Hepatocyte (in vitro differentiated cells): Measurements from ENCODE around the gene TPGS1. TPM values are rescaled to one million over a fixed set of nuclear protein-coding genes. Genes with fewer than 3 reads are reported as not detected.

Experiments
- DNase-seq: peaks from one replicate; pipeline ENCODE4 v3.0.0-alpha.2; 2016; ENCODE audit warnings: low spot score
- H2AFZ ChIP-seq: fragments of 200-600 bp; sonication (generic); 2 replicates; pipeline ENCODE4 v1.6.0; 2016; ENCODE audit warnings: antibody characterized with exemption, mild to moderate bottlenecking
- H3K27ac ChIP-seq: fragments of 200-600 bp; sonication (generic); 2 replicates; pipeline ENCODE4 v1.5.1; 2016; ENCODE audit warnings: mild to moderate bottlenecking
- H3K27me3 ChIP-seq: fragments of 200-600 bp; sonication (generic); 2 replicates; pipeline ENCODE4 v1.6.1; 2016
- H3K36me3 ChIP-seq: fragments of 200-600 bp; sonication (generic); replicated peaks from 2 replicates; pipeline ENCODE4 v1.5.1; 2016; ENCODE audit warnings: low read depth; ENCODE audit not compliant: insufficient read depth
- H3K4me1 ChIP-seq: fragments of 200-600 bp; sonication (generic); 2 replicates; pipeline ENCODE4 v1.5.1; 2016; ENCODE audit warnings: mild to moderate bottlenecking, moderate library complexity; ENCODE audit not compliant: insufficient read depth
- H3K4me2 ChIP-seq: fragments of 200-600 bp; sonication (generic); 2 replicates; pipeline ENCODE4 v1.6.0; 2016
- H3K4me3 ChIP-seq: fragments of 200-600 bp; sonication (generic); 2 replicates; pipeline ENCODE4 v1.5.1; 2016; ENCODE audit warnings: mild to moderate bottlenecking
- H3K79me2 ChIP-seq: fragments of 200-600 bp; sonication (generic); 2 replicates; pipeline ENCODE4 v1.6.0; 2017; ENCODE audit warnings: mild to moderate bottlenecking
- H3K9me2 ChIP-seq: fragments of 200-600 bp; sonication (generic); replicated peaks from 2 replicates; pipeline ENCODE4 v1.6.0; 2017; ENCODE audit warnings: mild to moderate bottlenecking; ENCODE audit not compliant: insufficient read depth
- H3K9me3 ChIP-seq: fragments of 200-600 bp; sonication (generic); 2 replicates; pipeline ENCODE4 v1.5.1; 2016; ENCODE audit warnings: low read depth, mild to moderate bottlenecking
- H4K20me1 ChIP-seq: fragments of 200-600 bp; sonication (generic); 2 replicates; pipeline ENCODE4 v1.6.0; 2016; ENCODE audit warnings: mild to moderate bottlenecking; ENCODE audit not compliant: insufficient read depth, poor library complexity, severe bottlenecking
- EZH2 ChIP-seq: fragments of 200-600 bp; sonication (generic); IDR thresholded peaks from 2 replicates; pipeline ENCODE4 v1.6.1; 2016; ENCODE audit warnings: antibody characterized with exemption, mild to moderate bottlenecking, borderline replicate concordance
- EZH2phosphoT487 ChIP-seq: fragments of 200-600 bp; sonication (generic); IDR thresholded peaks from one replicate; pipeline ENCODE4 v1.6.1; 2018; ENCODE audit warnings: antibody characterized with exemption, mild to moderate bottlenecking, low read depth, moderate library complexity; ENCODE audit not compliant: unreplicated experiment, severe bottlenecking
- WGBS: methylation state at CpG from one replicate; pipeline ENCODE4 v1.1.6; 2016; ENCODE audit warnings: low lambda C conversion rate; ENCODE audit errors: missing lambda C conversion rate; 5-methylcytosine and 5-hydroxymethylcytosine counted together
- polyA plus RNA-seq: library from polyadenylated mRNA; unstranded; fragments of >200 nt; fragmentation: Nextera tagmentation; extraction: Ambion mirVana; gene quantifications from 2 replicates; pipeline ENCODE4 v1.2.1, GENCODE V29; 2016
- total RNA-seq: library from RNA; depleted of rRNA; stranded (reverse); fragments of >200 nt; gene quantifications from 2 replicates; pipeline ENCODE4 v1.2.3, GENCODE V29; 2014
- TF ChIP-seq, protein P1 (sequence below): fragments of 200-600 bp; sonication (generic); IDR thresholded peaks from 2 replicates; pipeline ENCODE4 v1.5.1; 2016; ENCODE audit warnings: antibody characterized with exemption, mild to moderate bottlenecking; ENCODE audit not compliant: poor library complexity

The TPGS1 gene
- total and polyA plus RNA-seq, 2 experiments from 2014 or later: 44.9 to 61.0 TPM

DNA sequence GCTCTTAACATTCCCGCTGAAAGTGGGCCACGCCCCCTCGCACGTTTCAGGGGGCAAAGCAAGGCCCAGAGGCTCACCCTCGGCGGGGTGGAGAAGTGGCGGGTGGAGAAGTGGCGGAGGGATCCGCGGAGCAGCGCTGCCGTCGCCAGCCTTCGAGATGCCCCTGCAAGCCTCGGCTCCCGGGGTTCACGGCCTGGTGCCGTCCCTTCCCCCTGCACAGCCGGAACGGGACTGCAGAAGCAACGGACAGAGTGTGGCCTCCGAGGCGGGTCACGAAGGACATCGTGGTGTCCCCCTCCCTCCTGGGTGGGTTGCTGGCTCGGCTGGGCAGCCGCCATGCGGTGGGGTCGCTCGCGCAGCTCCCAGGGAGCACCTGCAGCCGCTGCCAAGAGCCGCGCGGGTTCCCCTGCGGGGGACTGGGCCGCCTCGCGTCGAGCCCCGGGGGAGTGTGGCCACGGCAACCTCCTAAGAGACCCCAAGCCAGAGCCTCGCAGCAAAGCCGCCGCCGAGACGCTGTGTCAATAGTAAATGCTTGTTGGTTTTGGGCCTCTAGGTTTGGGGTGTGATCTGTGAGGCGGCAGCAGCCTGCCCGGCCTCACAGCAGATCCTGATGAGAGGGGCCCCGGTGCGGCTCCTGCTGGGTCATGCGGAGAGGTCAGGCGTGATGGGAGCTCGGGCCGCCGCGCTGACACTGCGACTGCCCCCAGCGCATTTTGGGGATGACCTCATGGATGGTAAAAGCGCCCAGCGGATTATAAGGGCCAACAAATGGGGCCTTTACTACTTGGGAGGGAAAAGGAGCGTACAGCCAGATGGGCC lies 5.5 kb downstream of the TPGS1 start:
- no peaks in the 10 kb centered on the region for H4K20me1 ChIP-seq
- TF ChIP-seq EZH2 (no peak), EZH2phosphoT487 (no peak)
- TF ChIP-seq, protein P1, sequence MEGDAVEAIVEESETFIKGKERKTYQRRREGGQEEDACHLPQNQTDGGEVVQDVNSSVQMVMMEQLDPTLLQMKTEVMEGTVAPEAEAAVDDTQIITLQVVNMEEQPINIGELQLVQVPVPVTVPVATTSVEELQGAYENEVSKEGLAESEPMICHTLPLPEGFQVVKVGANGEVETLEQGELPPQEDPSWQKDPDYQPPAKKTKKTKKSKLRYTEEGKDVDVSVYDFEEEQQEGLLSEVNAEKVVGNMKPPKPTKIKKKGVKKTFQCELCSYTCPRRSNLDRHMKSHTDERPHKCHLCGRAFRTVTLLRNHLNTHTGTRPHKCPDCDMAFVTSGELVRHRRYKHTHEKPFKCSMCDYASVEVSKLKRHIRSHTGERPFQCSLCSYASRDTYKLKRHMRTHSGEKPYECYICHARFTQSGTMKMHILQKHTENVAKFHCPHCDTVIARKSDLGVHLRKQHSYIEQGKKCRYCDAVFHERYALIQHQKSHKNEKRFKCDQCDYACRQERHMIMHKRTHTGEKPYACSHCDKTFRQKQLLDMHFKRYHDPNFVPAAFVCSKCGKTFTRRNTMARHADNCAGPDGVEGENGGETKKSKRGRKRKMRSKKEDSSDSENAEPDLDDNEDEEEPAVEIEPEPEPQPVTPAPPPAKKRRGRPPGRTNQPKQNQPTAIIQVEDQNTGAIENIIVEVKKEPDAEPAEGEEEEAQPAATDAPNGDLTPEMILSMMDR: no peak
- H3K79me2 ChIP-seq: peaks cover 33% of the 10 kb centered on the region
- WGBS: 83% methylated on average over 56 of the region's 62 CpGs
- H3K9me2 ChIP-seq: no peaks in the 10 kb centered on the region
- no peak overlapping the region for H3K4me2 ChIP-seq
- H3K4me1 ChIP-seq: peaks cover 38% of the 10 kb centered on the region
- H3K27me3 ChIP-seq: no peaks in the 10 kb centered on the region
- DNase-seq: no peak
- H3K9me3 ChIP-seq: no peaks in the 10 kb centered on the region
- peak overlapping the region; percentile 94 for H3K27ac ChIP-seq
- no peak overlapping the region for H2AFZ ChIP-seq
- H3K36me3 ChIP-seq: no peaks in the 10 kb centered on the region
- no peak overlapping the region for H3K4me3 ChIP-seq

DNA sequence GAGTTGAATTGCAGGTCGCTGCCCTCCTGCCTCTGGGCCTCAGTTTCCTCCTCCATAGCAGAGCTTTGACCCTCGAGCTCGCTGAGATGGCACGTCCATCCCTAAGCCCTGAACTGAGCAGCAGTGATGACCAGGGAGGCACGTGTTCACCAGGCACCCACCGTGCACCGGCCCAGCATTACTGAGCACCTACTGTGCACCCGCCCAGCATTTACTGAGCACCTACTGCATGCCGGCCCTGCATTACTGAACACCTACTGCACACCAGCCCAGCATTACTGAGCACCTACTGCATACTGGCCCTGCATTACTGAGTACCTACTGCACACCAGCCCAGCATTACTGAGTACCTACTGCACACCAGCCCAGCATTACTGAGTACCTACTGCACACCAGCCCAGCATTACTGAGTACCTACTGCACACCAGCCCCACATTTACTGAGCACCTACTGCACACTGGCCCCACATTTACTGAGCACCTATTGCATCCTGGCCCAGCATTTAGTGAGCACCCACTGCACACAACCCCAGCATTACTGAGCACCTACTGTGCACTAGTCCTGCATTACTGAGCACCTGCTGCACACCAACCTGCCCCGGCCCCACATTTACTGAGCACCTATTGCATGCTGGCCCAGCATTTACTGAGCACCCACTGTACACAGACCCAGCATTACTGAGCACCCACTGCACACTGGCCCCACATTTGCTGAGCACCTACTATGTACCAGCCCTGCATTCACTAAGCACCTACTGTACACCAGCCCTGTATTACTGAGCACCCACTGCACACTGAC lies 6.3 kb downstream of the TPGS1 start:
- DNase-seq: no peak

DNA sequence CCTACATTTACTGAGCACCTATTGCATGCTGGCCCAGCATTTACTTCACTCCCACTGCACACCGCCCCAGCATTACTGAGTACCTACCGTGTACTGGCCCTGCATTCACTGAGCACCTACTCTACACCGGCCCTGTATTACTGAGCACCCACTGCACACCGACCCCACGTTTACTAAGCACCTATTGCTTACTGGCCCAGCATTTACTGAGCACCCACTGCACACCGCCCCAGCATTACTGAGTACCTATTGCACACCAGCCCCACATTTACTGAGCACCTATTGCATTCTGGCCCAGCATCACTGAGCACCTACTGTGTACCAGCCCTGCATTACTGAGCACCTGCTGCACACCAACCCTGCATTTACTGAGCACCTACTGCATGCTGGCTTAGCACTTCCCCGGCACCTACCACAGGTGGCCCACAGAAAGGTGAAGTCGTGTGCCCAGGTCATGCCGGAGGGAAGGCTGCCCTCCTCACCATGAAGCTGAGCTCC lies 6.9 kb downstream of the TPGS1 start:
- Histone ChIP-seq H3K9me3 (no peaks in the 10 kb centered on the region), H3K27me3 (no peaks in the 10 kb centered on the region), H3K9me2 (no peaks in the 10 kb centered on the region), H2AFZ (no peak overlapping the region), H3K36me3 (no peaks in the 10 kb centered on the region), H3K4me1 (peaks cover 34% of the 10 kb centered on the region), H3K4me3 (no peak overlapping the region), H3K4me2 (no peak overlapping the region), H3K79me2 (peaks cover 18% of the 10 kb centered on the region), H3K27ac (no peak overlapping the region), H4K20me1 (no peaks in the 10 kb centered on the region)
- DNase-seq: no peak
- TF ChIP-seq, protein P1: no peak
- TF ChIP-seq EZH2phosphoT487 (no peak), EZH2 (no peak)
- 98% methylated on average over 9 of the region's 9 CpGs for WGBS

More for the DNA sequence above, 6.3 kb downstream of the TPGS1 start:
- no peak overlapping the region for H3K4me3 ChIP-seq
- peak overlapping the region; percentile 31 for H3K27ac ChIP-seq
- no peaks in the 10 kb centered on the region for H3K9me2 ChIP-seq
- H3K4me2 ChIP-seq: no peak overlapping the region
- no peaks in the 10 kb centered on the region for H4K20me1 ChIP-seq
- H3K79me2 ChIP-seq: peaks cover 25% of the 10 kb centered on the region
- H3K36me3 ChIP-seq: no peaks in the 10 kb centered on the region
- H3K4me1 ChIP-seq: peaks cover 34% of the 10 kb centered on the region
- no peaks in the 10 kb centered on the region for H3K9me3 ChIP-seq
- H3K27me3 ChIP-seq: no peaks in the 10 kb centered on the region
- WGBS: 95% methylated on average over 10 of the region's 10 CpGs
- TF ChIP-seq EZH2phosphoT487 (no peak), EZH2 (no peak)
- TF ChIP-seq, protein P1: no peak
- no peak overlapping the region for H2AFZ ChIP-seq
